CD4-positive, alpha-beta T cell treated with Interleukin-6 for 4 hours (primary cell): ENCODE results near the gene ARPC4.
"Not testable (repeated sequence)": the region's sequence is repeated elsewhere in the genome, so short reads cannot be mapped to it uniquely, and the experiment has no call there.

Source experiments
- DNase-seq: peaks from one replicate; pipeline ENCODE4 v3.0.0-alpha.2; 2020; ENCODE audit warnings: mixed read lengths

ARPC4 gene

DNA sequence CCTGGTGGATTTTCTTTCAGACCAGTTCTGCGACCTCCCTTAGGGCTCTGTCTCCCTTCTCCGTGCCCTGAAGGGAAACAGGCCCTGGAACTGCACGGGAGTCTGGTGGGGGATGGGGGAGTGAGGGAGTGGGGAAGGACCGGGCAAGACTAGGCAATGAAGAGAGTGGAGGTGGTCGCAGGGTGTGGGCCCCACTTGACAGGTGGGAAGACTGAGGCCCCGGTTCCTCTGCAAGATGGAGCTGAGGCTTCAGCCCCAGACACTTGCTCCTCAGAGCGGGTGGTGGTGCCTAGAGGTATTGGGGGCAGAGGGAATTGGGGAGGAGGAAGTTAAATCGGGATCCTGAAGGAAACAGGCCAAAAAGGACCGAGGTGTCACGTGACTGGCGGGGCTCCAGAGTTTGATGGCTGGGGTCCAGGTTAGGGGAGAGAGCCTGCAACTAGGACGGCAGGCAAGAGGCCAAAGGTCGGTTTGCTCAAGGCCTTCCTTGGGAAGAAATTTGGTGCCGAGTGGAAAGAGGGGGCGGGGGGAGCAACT is 22.5 kb upstream of the ARPC4 start:
- DNase-seq, result no peak

DNA sequence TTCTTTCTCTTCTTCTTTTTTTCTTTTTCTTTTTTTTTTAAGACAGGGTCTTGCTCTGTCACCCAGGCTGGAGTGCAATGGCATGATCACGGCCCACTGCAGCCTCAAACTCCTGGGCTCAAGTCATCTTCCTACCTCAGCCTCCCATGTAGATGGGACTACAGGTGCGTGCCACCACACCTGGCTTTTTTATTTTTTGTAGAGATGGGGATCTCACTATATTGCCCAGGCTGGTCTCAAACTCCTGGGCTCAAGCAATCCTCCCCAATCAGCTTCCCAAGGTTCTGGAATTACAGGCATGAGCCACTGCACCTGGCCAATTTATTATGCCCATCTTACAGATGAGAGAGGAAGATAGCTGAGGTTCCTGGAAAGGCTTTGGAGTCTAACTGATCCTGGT is 21.9 kb upstream of the ARPC4 start:
- not testable (repeated sequence) for DNase-seq

DNA sequence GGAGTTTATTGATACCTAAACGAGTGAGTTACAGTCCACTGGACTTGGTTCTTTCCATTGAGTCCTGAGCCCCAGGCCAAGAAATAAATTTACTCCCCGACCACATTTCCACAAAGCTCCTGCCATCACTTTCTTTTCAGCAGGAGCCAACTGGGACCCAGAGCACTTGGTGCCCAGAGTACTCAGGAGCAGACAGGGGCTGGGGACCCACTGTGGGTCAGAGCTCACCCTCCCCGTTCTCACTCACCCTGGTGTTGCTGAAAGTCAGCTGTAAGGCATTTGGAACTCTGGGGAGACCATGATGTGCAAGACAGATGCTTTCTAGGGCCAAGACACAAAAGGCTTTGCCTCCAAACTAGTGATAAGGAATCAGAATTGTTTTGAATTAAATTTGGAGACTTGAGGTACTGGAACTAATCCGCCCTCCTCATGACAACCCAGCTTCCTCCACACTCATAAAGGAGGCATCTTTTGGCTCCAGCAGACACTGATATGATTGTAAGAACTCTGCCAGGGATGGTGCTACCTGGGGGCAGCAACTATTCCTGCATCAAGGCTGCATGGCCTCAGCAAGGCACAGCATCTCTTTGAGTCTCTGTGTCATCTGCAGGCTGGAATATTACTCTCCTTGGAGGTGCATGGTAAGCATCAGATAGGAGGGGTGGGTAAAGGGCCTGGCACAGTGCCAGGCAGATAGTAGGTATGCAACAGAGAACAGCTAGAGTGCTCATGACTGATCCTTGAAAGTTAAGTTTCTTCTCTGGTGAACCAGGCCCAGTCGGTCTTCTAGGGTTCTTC is 15.8 kb upstream of the ARPC4 start:
- no peak for DNase-seq

DNA sequence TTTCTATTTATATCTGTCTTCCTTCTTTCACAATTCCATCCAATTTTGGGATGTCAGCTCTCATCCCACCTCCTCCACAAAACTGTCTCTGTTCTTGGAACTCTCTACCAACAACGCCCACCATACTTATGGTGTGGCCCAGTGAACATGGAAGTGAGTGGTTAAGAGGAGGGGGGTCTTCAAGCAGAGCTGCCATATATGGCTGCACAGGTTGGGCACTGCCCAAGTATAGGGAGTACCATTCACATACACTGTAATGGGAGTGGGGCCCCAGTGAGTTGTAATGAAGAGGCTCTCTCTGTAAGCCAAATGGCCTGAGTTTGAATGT is 15.2 kb upstream of the ARPC4 start:
- no peak for DNase-seq

DNA sequence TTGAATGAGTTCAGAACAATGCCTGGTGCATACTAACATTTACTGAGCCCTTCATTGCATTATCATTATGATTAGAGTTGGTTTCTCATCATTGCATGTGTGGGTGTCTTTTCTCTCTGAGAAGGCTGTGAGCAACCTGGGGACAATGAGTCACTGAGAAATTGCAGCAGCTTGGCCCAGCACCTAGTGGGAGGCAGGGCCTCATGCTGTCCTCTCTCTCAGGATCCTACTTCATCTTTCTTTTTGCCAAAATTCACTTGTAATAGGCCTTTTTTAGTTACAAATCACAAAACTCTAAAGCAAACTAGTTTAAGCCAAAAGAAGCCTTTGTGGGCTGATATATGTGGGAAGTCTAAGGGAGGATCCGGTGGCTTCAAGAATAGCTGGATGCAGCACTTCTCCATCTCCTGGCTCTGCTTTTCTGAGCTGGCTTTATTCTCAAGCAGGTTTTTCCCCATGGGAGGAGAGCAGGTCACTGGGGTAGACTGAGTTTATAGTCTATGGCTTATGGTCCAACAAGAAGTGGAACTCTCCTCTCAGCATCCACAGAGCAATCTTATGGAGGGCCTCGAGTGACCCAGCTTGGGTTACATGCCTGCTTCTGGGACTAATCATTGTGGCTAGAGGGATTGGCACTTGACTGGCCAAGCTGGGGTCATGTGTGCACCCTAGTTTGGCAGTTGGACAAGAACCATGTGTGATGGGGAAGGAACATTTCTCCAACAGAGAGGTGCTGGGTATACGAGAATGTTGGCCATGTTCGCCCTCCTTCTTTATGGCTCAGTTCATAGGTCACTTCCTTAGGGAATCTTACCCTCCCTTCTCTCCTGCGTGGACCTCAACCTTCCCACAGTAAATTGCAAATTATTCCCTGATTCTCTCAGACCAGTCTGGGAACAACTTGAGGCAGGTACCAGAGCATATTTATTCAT is 14.5 kb upstream of the ARPC4 start:
- no peak for DNase-seq

DNA sequence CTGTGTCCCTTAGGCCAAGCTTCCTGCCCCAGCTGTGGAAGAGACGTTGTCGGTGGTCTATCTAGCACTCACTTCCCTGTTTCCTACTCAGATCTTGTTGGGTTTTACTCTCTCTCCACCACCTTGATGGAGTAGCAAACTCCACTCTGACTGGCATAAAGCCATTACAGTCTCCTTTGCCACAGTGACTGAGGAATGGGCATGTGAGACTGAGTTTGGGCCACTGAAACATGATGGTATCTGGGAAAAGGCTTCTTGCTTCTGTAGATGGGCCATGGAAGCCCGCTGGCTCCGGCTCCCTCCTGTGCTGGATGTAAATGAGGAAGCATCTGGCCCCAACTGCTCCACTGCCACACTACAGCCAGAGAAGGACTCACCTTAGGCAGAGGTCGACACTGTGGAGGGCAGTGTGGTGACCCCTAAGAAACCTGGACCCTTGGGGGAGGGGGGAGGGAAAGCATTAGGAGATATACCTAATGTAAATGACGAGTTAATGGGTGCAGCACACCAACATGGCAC is 13.7 kb upstream of the ARPC4 start:
- no peak for DNase-seq

DNA sequence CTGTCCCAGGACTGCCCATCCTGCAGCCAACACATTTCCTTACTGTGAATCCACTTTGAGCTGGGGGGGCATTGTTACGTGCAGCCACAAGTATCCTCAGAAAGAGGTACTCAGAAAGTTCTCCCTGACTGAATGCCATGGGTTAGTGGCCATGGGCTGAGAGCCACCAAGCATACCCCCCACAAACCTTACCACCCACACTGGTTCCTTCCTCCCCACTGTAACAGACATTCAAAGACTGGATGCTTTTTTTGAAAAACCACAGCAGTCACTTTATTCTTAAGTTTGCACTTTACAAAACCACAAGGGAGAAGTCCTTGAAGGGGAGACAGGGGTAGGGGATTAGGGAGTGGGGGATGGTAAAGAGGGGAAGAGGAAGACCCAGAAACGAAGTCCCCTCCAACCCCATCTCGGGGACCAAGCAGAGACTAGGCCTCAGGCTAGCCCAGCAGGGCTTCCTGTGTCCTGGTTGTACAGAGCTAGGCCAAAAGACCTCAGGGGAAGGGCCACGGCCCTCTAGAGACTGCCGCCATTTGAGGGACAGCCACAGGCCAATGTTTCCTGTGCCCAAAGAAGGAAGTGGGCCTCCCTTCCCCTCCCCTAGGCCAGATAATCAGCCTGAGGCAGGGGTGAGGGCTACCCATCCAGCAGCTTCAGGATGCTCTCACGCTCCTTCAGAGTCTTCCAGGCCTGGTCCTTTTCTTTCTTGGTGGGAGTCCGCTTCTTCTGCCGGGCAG is 13.0 kb upstream of the ARPC4 start:
- peak; percentile 33 for DNase-seq

DNA sequence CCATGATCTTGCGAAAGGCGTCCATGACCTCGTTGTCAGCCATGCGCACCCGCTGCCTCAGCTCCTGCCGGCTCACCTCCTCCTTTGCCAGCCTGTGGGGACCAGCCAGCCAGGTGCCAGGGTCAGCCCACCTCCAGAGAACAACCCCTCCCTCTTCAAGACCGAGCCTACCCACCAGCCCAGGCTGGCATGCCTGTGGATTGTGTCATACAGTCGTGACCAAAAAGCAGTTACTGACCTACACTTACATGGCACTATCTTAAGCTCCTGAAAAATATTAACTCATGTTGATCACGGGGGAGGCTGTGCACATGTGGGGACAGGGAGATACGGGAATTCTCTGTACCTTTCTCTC is 12.4 kb upstream of the ARPC4 start:
- DNase-seq, result no peak

DNA sequence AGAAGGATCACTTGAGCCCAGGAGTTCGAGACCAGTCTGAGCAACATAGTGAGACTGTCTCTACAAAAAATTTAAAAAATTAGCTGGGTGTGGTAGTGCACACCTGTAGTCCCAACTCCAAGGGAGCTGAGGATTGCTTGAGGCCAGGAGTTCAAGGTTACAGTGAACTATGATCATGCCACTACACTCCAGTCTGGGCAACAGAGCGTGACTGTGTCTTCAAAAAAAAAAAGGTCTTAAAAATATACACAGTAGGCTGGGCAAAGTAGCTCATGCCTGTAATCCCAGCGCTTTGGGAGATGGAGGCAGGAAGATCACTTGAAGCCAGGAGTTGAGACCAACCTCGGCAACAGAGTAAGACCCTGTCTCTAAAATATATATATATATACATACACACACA is 12.0 kb upstream of the ARPC4 start:
- no peak for DNase-seq

DNA sequence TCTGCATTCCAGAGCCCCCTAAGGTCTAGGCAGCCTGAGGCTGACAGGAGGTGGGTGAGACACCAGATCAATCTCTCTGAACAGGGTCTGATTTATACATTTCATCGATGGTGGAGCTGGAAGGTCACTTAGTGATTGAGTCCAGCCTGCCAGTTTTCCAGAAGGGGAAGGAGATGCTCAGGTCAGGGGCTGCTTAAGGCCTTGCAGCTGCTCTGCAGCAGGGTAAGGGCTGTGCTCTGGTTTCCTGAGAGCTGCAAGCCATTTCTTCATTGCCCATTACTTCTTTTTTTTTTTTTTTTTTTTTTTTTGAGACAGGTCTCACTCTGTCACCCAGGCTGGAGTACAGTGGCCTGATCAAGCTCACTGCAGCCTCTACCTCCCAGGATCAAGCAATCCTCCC is 11.3 kb upstream of the ARPC4 start:
- no peak for DNase-seq

DNA sequence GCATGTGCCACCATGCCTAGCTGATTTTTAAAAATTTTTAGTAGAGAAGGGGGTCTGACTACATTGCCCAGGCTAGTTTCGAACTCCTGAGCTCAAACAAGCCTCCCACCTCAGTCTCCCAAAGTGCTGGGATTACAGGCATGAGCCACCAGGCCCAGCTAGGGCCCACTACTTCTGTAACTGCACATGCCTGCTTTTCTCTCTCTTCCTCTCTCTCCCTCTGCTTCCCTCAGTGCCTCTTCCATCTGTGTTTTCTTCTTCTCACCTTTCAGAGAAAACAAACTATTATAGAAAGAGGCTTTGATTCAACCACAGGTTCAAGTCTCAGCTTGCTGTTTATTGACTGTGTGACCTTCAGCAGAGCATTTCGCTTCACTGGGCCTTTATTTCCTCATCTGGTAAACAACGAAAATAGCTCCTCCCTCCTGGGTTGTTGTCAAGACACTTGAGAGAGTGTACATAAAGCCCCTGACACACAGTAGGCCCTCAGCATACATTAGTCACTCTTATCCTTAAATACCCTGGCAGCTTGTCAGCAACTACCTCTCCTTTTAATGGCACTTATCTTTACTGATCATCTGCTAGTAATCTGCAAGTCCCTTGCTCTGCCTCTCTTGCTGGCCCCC is 10.8 kb upstream of the ARPC4 start:
- no peak for DNase-seq

DNA sequence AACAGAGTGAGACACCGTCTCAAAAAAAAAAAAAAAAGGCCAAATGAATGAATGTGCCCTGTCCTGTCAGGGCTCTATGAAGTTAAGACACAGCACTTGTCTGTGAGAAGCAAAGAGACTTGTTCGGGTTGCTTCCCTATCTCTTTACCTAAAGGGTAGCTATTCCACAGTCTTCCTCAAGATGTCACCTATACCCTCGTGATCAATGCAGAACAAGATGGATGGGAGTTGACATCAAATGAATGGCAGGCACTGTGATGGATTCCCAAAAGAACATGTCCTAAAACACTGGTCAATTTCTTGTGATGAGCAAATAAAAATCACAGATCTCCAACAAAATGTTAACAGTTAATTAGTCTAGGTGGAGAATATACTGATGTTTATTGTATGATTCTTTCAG is 10.1 kb upstream of the ARPC4 start:
- no peak for DNase-seq

DNA sequence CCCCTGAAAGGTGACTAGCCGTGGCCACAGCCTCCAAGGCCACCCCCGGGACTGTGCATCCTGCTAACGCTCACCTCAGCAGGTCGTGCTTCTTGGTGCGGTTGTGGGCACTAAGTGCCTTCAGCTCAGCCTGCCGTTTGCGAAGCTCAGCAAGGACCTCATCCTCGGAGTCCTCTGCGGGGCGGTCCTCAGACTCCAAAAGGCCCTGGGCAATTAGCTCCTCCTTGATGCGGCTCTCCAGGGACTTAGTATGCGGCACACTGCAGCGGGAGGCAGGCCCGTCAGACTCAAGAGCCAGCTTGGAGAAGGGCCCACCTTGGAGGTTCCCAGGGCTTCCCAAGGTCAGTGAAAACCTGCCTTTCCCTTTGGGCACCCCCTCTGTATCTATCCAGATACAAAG is 8.9 kb upstream of the ARPC4 start:
- DNase-seq, result no peak

DNA sequence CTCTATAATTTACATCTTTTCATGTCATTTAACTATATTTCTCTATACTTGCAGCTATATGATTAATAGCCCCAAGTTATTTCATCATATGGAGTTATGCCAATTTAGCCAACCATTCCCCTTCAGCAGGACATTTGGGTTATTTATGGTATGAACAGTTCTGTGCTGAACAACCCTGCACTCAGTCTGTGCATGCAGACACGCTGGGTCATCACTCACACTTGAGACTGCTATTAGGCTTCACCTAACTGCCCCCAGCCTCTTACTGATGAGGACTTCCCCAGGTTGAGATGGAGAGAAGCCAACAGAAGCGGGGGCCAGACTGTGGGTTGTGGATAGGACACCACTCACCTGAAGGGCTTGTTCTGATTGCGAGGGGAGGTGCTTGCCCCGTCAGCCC is 7.9 kb upstream of the ARPC4 start:
- no peak for DNase-seq

DNA sequence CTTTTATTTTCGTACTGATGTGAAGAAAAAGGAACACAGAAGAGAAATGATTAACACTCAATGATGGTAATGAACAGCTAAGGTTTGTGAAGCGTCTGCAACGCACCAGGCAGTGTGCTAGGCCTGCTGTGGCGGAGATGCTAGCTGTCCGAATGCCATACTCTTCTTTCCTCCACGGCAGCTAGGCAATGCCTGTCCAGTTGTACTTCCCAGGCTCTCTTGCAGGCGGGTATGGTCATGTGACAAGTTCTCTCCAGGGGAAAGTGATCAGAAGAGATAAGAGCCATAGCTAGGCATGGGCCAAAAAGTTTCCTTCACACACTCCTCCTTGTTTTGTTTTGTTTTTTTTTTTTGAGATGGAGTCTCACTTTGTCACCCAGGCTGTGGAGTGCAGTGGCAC is 7.3 kb upstream of the ARPC4 start:
- no peak for DNase-seq

DNA sequence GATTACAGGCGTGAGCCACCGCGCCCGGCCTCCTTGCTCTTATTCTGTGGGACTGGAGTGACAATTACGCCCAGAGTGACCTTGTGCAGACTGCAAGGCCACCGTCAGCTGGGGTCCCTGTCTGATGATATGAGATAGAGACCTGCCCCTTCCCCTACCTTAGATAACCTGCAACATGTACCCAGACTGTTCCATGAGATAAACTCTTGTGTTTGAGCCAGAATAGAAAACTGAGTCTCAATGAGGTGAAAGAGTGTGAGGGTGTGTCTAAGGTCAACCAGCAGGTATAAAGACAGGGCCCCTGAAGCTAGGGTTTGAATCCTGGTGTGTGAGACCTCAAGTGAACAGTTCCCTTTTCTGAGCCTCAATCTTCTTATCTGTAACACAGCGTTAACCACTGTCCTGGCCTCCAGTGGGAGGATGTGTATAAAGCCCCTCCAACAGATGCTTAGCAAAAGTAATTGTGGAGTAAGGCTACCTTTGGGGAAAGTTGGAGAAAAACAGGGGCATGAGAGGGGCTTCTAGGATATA is 6.6 kb upstream of the ARPC4 start:
- no peak for DNase-seq

DNA sequence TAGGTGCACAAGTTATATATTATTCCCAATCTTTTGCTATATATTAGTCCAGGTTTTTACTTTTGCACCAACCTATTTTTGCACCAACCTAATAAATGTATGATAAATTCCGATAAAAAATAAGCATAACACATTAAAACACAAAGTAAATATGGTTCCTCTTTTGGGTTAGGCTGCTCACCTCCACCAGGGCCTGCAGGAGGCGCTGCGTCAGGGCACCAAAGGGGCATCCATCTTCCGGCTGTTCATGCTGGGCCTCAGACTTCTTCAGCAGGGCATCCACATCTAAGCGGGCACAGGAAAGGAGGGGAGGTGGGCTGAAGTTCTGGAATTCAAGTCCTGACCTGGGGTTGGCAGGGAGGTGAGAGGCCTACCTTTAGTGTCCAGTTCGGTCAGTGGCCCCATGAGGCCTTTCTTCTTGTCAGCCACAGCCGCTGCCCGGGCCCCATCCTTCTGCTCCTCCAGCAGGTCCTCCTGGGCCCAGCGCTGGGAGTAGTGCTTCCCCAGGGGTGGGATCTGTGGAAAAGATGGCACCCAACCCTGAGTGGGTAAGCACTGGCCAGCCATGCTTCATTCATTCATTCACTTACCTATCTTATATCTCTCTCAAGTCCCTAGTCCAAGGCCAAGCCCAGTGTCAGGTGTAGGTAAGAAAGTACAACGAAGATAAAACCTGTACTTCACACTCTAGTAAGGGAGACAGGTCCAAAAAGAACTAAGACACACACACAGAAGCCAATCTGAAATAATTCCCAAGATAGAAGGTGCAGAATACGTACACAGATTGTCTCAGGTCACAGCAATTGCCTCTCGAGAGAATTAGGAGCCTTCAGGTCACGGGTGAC is 5.8 kb upstream of the ARPC4 start:
- DNase-seq, result no peak

DNA sequence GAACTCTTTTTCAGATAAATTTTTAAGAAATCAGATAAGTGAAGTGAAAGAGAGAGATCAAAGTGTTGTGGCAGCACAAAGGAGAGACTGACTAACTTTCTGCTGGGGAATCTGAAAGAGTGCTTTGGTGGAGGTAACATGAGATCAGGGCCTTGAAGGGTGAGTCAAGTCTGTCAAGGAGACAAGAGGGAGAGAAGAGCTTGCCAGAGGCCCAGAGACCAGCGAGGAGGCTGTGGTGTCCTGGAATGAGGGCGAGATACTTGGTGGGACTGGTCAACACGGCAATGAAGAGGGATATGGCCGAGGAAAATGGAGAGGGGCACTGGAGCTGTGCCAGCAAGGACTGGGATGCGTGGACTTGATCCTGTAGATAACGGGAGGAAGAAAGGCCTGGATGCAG is 5.2 kb upstream of the ARPC4 start:
- no peak for DNase-seq

DNA sequence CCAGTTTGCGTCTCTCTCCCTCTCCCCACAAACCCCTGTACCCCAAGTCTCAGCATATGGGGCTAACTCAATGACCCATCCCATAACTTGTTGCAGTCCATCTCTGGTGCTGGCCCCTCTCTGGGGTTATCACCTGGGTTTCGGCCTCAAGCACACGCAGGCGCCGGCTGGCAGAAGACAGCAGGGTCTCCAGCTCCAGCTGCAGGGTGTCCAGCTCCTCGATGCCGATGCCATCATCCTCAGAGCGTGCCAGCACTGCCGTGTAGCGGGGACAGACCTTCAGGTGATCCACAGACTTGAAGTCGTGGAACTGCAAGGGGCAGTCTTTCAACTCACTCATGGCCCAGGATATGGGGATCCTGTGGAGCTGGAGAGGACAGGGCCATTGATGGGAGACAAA is 1.8 kb upstream of the ARPC4 start:
- DNase-seq, result no peak

DNA sequence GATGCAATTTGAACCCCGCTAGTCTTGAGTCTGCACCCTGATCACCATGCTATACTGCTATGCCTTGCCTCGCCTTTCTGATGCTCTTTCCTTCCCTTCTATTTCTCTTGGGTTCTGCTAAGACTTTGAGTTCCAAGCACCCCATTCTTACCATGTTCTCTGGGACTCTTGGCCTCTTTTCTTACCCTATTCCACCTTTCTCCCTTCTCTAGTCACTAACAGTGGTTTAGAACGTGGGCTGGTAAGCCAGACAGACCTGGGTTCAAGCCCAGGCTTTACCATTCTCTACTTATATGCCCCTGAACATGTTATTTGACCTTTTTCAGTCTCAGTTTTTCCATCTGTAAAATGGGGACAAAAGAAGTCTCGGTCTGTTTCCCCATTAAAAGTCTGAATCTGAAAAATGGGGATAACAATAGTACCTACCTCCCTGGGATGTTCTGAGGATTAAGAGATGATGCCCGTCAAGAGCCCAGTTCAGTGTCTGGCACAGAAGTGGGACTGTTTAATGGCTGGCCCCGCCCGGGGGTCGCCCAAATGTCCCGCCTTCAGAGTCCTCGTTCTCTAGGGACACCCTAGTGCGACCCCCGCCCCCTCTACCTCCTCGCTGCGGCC is 985 bp upstream of the ARPC4 start:
- DNase-seq, result no peak

DNA sequence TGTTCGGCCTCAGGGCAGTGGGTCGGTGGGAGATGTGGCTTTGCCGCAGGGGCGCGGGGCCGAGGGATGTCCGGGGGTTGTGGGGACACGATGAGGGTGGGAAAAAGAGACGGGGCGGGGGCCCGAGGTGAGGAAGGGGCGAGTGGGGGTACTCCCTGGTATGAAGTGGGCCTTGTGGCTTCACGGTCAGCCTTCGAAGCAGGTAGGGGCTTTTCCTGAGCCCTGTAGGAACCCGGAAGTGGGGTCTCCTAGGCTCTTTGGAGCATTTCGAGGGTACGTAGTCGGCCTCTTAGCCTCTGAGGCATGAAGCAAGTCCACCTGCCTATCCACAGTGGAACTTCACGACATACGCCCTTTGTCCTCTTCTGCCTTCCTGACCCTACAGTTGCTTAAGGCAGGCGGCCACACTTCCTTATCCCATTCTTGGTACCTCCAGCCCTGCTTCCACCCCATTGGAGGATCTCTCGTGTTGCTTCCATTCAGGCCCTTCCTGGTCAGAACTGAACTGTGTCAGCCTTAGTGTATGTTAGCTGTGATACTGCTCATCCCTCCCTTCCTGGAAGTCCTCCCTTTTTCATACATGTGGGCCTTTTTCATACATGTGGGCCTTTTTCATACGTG is 389 bp downstream of the ARPC4 start:
- no peak for DNase-seq
